ENCODE results near the gene AAK1. TPM values are rescaled to one million over a fixed set of nuclear protein-coding genes. Genes with fewer than 3 reads are reported as not detected.

Gene AAK1
- total and polyA plus RNA-seq, 10 of the 15 experiments (the other 5 are each of a cell fraction or from before 2014, with no cell fraction given), result 2.9 to 41.4 (median 17.5) TPM

DNA sequence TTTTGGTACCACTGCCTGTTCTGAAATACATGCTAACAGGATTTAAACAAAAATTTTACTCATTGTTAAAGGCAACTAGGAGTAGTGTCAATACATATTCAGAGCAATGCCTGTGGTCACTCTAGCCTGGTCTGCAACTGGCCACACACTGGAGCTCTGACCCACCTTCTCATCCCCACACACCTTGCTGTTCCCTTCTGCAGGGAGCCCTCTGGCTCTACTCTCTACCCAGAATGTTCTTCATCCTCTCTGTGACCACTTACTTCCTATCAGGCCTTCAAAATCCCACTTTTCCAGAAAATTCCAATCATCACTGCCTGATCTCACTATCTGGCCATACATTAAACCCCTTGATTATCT is 104.0 kb downstream of the AAK1 start (continued):
- TF ChIP-seq, protein P1, sequence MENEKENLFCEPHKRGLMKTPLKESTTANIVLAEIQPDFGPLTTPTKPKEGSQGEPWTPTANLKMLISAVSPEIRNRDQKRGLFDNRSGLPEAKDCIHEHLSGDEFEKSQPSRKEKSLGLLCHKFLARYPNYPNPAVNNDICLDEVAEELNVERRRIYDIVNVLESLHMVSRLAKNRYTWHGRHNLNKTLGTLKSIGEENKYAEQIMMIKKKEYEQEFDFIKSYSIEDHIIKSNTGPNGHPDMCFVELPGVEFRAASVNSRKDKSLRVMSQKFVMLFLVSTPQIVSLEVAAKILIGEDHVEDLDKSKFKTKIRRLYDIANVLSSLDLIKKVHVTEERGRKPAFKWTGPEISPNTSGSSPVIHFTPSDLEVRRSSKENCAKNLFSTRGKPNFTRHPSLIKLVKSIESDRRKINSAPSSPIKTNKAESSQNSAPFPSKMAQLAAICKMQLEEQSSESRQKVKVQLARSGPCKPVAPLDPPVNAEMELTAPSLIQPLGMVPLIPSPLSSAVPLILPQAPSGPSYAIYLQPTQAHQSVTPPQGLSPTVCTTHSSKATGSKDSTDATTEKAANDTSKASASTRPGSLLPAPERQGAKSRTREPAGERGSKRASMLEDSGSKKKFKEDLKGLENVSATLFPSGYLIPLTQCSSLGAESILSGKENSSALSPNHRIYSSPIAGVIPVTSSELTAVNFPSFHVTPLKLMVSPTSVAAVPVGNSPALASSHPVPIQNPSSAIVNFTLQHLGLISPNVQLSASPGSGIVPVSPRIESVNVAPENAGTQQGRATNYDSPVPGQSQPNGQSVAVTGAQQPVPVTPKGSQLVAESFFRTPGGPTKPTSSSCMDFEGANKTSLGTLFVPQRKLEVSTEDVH (IDR thresholded peaks at IDR 0.05; ENCODE audit: low read depth, partially characterized antibody), result no peak

DNA sequence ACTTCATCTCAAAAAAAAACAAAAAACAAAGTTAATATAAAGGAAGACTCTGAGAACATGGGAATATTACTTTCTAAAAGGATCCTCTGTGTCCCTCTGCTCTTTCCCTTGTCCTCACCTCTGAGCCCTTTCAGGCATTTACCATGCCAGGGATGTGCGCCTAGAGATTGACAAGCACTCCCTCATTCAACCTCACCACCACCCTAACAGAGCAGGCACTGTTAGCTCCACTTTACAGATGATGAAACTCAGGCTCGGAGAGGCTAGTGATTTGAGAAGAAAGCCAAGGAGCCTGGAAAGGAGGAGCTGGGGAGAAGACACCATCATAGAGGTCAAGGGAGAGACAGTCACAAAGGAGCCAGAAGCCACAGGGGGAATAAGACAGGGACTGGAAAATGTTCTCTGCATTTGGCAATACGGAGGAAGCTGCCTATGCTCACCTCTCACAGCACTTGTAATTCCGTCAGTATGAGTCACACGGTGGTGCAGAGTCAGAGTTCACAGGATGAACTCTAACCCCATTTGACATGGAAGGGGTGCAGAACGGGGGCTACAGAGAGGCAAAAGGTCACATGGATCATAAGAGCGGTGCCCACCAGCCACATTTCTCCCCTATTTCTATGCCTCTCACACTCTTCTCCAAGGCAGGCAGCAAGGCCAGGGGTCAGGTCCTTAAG is 104.5 kb downstream of the AAK1 start:
- CTCF ChIA-PET, result no interaction called here
- Histone ChIP-seq H3K9ac (ENCODE audit: control insufficient read depth, insufficient read depth, low read length) (no peak overlapping the region), H3K79me2 (ENCODE audit: control insufficient read depth, insufficient read depth, low read length) (no peaks in the 10 kb centered on the region), H3K27me3 (replicated peaks in 1 of 2; ENCODE audit: control insufficient read depth in 2 of 2, insufficient read depth in 2 of 2, low read length in 1 of 2) (no peaks in the 10 kb centered on the region), H2AFZ (ENCODE audit: control insufficient read depth, low read depth, low read length) (no peak overlapping the region), H3K9me3 (replicated peaks; ENCODE audit: control insufficient read depth, insufficient read depth, low read length) (no peaks in the 10 kb centered on the region; the same call in 1 of the 3 replicates), H4K20me1 (ENCODE audit: control insufficient read depth, insufficient read depth) (no peaks in the 10 kb centered on the region), H3K36me3 (ENCODE audit: control insufficient read depth in 2 of 2, insufficient read depth in 2 of 2, low read length in 1 of 2) (peaks cover 8 to 15% of the 10 kb centered on the region in 2 experiments), H3K4me3 (no peak overlapping the region), H3K4me2 (ENCODE audit: control insufficient read depth, insufficient read depth) (no peak overlapping the region), H3K4me1 (ENCODE audit: control insufficient read depth, insufficient read depth, low read length) (peaks cover 12% of the 10 kb centered on the region), H3K27ac (ENCODE audit: control insufficient read depth, insufficient read depth) (no peak overlapping the region)
- intact Hi-C loops (cut with micrococcal nuclease; ENCODE audit: unreplicated experiment), result no loop called here
- RAD21 ChIA-PET (ENCODE audit: unreplicated experiment), result no interaction called here
- no peak for DNase-seq (ENCODE audit: low read depth, low spot score)
- in situ Hi-C loops (cut with MboI), result no loop called here
- POLR2A ChIA-PET, result interaction anchor here (0.7 kb wide), 1 partner anchor 15 kb away, joined by 3 read pairs; no protein-coding TSS in a partner anchor
- no peak for ATAC-seq
- SMC1A ChIA-PET (ENCODE audit: uncharacterized antibody, unreplicated experiment), result interaction anchor here (1.0 to 1.5 kb wide), 2 partner anchors 16 to 27 kb away, joined by 3 read pairs; no protein-coding TSS in a partner anchor
- 98% methylated on average over 7 of the region's 7 CpGs for WGBS (ENCODE audit: insufficient coverage, insufficient replicate concordance, low lambda C conversion rate, missing lambda C conversion rate)
- no peak for FAIRE-seq
- BruUV-seq (replicated peaks), result no TSS peak
- no peak for TF ChIP-seq IKZF1 (conservative IDR thresholded peaks at IDR 0.05)
- TF ChIP-seq, protein P2, sequence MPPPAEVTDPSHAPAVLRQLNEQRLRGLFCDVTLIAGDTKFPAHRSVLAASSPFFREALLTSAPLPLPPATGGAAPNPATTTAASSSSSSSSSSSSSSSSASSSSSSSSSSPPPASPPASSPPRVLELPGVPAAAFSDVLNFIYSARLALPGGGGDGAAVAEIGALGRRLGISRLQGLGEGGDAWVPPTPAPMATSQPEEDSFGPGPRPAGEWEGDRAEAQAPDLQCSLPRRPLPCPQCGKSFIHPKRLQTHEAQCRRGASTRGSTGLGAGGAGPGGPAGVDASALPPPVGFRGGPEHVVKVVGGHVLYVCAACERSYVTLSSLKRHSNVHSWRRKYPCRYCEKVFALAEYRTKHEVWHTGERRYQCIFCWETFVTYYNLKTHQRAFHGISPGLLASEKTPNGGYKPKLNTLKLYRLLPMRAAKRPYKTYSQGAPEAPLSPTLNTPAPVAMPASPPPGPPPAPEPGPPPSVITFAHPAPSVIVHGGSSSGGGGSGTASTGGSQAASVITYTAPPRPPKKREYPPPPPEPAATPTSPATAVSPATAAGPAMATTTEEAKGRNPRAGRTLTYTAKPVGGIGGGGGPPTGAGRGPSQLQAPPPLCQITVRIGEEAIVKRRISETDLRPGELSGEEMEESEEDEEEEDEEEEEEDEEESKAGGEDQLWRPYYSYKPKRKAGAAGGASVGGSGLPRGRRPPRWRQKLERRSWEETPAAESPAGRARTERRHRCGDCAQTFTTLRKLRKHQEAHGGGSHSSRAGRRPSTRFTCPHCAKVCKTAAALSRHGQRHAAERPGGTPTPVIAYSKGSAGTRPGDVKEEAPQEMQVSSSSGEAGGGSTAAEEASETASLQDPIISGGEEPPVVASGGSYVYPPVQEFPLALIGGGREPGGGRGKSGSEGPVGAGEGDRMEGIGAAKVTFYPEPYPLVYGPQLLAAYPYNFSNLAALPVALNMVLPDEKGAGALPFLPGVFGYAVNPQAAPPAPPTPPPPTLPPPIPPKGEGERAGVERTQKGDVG (CRISPR knock-in tag; IDR thresholded peaks at IDR 0.05), result no peak
- TF ChIP-seq BHLHE40 (IDR thresholded peaks at IDR 0.05; ENCODE audit: borderline replicate concordance in 1 of 2, low read depth in 2 of 2, low read length in 1 of 2), result no peak
- no peak for TF ChIP-seq ZNF207 (IDR thresholded peaks at IDR 0.05; ENCODE audit: borderline replicate concordance)
- TF ChIP-seq MXI1 (IDR thresholded peaks at IDR 0.05; ENCODE audit: low read depth, low read length), result no peak
- no peak for TF ChIP-seq TAF1 (IDR thresholded peaks at IDR 0.05; ENCODE audit: borderline replicate concordance, low read depth, low read length)
- no peak for TF ChIP-seq PML (IDR thresholded peaks at IDR 0.05; ENCODE audit: low read length)
- TF ChIP-seq GABPA (IDR thresholded peaks at IDR 0.05; ENCODE audit: low read depth), result no peak
- no peak for TF ChIP-seq EED (IDR thresholded peaks at IDR 0.05; ENCODE audit: low read depth)
- no peak for TF ChIP-seq RFX5 (IDR thresholded peaks at IDR 0.05; ENCODE audit: low read depth, low read length)
- TF ChIP-seq, protein P3, sequence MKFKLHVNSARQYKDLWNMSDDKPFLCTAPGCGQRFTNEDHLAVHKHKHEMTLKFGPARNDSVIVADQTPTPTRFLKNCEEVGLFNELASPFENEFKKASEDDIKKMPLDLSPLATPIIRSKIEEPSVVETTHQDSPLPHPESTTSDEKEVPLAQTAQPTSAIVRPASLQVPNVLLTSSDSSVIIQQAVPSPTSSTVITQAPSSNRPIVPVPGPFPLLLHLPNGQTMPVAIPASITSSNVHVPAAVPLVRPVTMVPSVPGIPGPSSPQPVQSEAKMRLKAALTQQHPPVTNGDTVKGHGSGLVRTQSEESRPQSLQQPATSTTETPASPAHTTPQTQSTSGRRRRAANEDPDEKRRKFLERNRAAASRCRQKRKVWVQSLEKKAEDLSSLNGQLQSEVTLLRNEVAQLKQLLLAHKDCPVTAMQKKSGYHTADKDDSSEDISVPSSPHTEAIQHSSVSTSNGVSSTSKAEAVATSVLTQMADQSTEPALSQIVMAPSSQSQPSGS (IDR thresholded peaks at IDR 0.05; ENCODE audit: low read length), result no peak
- no peak for TF ChIP-seq RELA (IDR thresholded peaks at IDR 0.05; ENCODE audit: borderline replicate concordance, partially characterized antibody)
- TF ChIP-seq WRNIP1 (IDR thresholded peaks at IDR 0.05; ENCODE audit: borderline replicate concordance, low read depth, low read length), result no peak
- no peak for TF ChIP-seq NFXL1 (IDR thresholded peaks at IDR 0.05; ENCODE audit: borderline replicate concordance)
- no peak for TF ChIP-seq RAD51 (IDR thresholded peaks at IDR 0.05)

All from GM12878 (cell line).